PC-3 (cell line): ENCODE results near the gene FPR3.

Experiments
- EZH2 ChIP-seq: fragments of 300-600 bp; sonication (generic); IDR thresholded peaks from one replicate; pipeline ENCODE4 v1.6.1; 2017; ENCODE audit warnings: antibody characterized with exemption, mild to moderate bottlenecking, low read length; ENCODE audit not compliant: unreplicated experiment
- EZH2phosphoT487 ChIP-seq: fragments of 300-600 bp; sonication (generic); IDR thresholded peaks from 2 replicates; pipeline ENCODE4 v1.6.1; 2018; ENCODE audit warnings: mild to moderate bottlenecking, antibody characterized with exemption, low read length, borderline replicate concordance
- TF ChIP-seq, protein P1 (sequence below): fragments of 300-600 bp; sonication (generic); conservative IDR thresholded peaks from 2 replicates; pipeline ENCODE4 v1.5.1; 2017; ENCODE audit warnings: antibody characterized with exemption, low read depth, mild to moderate bottlenecking, low read length

- TF ChIP-seq, protein P1, sequence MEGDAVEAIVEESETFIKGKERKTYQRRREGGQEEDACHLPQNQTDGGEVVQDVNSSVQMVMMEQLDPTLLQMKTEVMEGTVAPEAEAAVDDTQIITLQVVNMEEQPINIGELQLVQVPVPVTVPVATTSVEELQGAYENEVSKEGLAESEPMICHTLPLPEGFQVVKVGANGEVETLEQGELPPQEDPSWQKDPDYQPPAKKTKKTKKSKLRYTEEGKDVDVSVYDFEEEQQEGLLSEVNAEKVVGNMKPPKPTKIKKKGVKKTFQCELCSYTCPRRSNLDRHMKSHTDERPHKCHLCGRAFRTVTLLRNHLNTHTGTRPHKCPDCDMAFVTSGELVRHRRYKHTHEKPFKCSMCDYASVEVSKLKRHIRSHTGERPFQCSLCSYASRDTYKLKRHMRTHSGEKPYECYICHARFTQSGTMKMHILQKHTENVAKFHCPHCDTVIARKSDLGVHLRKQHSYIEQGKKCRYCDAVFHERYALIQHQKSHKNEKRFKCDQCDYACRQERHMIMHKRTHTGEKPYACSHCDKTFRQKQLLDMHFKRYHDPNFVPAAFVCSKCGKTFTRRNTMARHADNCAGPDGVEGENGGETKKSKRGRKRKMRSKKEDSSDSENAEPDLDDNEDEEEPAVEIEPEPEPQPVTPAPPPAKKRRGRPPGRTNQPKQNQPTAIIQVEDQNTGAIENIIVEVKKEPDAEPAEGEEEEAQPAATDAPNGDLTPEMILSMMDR: no peak
- TF ChIP-seq EZH2: no peak
- no peak for TF ChIP-seq EZH2phosphoT487
These were observed 7.8 kb downstream of the FPR3 start for GRCh38 chr19:51802775-51803174.
